NB4 (cell line): ENCODE results near the gene DNAJB4.

Experiments used
- MAX ChIP-seq: IDR thresholded peaks from 2 replicates; pipeline ENCODE4 v1.6.1; 2011; ENCODE audit warnings: low read depth, low read length
- POLR2A ChIP-seq: IDR thresholded peaks from 2 replicates; pipeline ENCODE4 v1.6.1; 2011; ENCODE audit warnings: mild to moderate bottlenecking; ENCODE audit not compliant: insufficient read length; ENCODE audit errors: extremely low read depth
- TF ChIP-seq, protein P1 (sequence below): IDR thresholded peaks from one replicate; pipeline ENCODE4 v1.5.1; 2012; ENCODE audit warnings: low read depth, low read length

- TF ChIP-seq, protein P1, sequence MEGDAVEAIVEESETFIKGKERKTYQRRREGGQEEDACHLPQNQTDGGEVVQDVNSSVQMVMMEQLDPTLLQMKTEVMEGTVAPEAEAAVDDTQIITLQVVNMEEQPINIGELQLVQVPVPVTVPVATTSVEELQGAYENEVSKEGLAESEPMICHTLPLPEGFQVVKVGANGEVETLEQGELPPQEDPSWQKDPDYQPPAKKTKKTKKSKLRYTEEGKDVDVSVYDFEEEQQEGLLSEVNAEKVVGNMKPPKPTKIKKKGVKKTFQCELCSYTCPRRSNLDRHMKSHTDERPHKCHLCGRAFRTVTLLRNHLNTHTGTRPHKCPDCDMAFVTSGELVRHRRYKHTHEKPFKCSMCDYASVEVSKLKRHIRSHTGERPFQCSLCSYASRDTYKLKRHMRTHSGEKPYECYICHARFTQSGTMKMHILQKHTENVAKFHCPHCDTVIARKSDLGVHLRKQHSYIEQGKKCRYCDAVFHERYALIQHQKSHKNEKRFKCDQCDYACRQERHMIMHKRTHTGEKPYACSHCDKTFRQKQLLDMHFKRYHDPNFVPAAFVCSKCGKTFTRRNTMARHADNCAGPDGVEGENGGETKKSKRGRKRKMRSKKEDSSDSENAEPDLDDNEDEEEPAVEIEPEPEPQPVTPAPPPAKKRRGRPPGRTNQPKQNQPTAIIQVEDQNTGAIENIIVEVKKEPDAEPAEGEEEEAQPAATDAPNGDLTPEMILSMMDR: no peak
- TF ChIP-seq POLR2A: peak; percentile 42
- TF ChIP-seq MAX: no peak; the same call in 1 of the 2 replicates
These were observed 26.3 kb upstream of the DNAJB4 start for GRCh38 chr1:77978293-77978968.
